K562 (cell line): ENCODE measurements around the gene MIF.

Experiments
- FOXP1 ChIP-seq: sonication (generic); formaldehyde crosslinking; IDR thresholded peaks from 2 replicates; pipeline ENCODE4 v1.8.0; 2022; ENCODE audit warnings: mild to moderate bottlenecking, missing genetic modification reagents
- NR2C2 ChIP-seq, 2 experiments: fragments of 200-800 bp in 1 of 2; sonication (Bioruptor generic) in 1 of 2; sonication (generic) in 1 of 2; formaldehyde crosslinking in 1 of 2; IDR thresholded peaks; 2 replicates each; pipeline versions ENCODE4 v1.6.1 to v1.8.0; 2016 to 2022; ENCODE audit warnings: mild to moderate bottlenecking in 1 of 2, missing compliant biosample characterization in 1 of 2, missing genetic modification characterization in 1 of 2, missing genetic modification reagents in 1 of 2
- NRF1 ChIP-seq, 2 experiments: fragments of 450-650 bp; IDR thresholded peaks in 1 of 2; conservative IDR thresholded peaks in 1 of 2; 2 replicates each; pipeline ENCODE4 v1.6.1; 2014; ENCODE audit warnings: mild to moderate bottlenecking in 2 of 2
- PHF21A ChIP-seq: fragments of 450-650 bp; IDR thresholded peaks from 2 replicates; pipeline ENCODE4 v1.6.1; 2017; ENCODE audit warnings: low read depth, borderline replicate concordance
- RCOR1 ChIP-seq, 2 experiments: IDR thresholded peaks; 2 replicates each; pipeline ENCODE4 v1.6.1; 2012; ENCODE audit warnings: low read depth in 2 of 2, low read length in 2 of 2, borderline replicate concordance in 1 of 2, improper control_type of control experiment in 1 of 2
- ZNF3 ChIP-seq: fragments of 250-450 bp; sonication (Bioruptor Pico); IDR thresholded peaks from 2 replicates; pipeline ENCODE4 v1.5.0; 2021; ENCODE audit warnings: mild to moderate bottlenecking, moderate library complexity
- TF ChIP-seq, protein P1 (sequence below), 2 experiments: fragments of 450-650 bp; formaldehyde crosslinking in 1 of 2; IDR thresholded peaks; 2 replicates each; pipeline versions ENCODE4 v1.4.0 to v1.6.1; 2014 to 2020; ENCODE audit warnings: mild to moderate bottlenecking in 2 of 2, borderline replicate concordance in 1 of 2, low read depth in 1 of 2
- TF ChIP-seq, protein P2 (sequence below): fragments of 450-650 bp; IDR thresholded peaks from 2 replicates; pipeline ENCODE4 v1.6.1; 2016; ENCODE audit warnings: missing biosample characterization, missing genetic modification characterization

DNA sequence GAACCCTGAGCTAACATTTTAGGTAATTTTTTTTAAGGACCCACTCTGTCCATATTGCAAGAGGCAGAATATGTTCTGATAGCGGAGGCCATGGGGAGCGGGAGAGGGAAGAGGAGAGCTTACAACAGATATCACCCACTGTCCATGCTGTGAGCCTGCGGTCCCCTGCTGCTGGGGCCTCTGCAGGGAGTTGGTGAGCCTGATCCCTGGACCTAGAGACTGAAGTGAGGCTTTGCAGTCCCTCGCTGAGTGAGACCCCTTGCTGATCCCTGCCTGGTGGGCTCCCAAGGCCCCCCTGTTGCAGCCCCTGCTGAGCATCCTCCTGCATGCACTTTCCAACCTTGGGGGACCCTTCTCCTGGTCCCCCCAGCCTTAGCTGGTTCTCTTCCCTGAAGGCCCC is 12.5 kb downstream of the MIF start:
- TF ChIP-seq ZNF3 (CRISPR knock-in tag) (no peak), PHF21A (no peak), RCOR1 (IDR thresholded peaks at IDR 0.05; ENCODE audit: borderline replicate concordance in 1 of 2, low read depth in 2 of 2, low read length in 2 of 2) (no peak), FOXP1 (no peak), NRF1 (conservative IDR thresholded peaks at IDR 0.05 in 1 of 2, IDR thresholded peaks at IDR 0.05 in 1 of 2) (no peak), NR2C2 (CRISPR knock-in tag; IDR thresholded peaks at IDR 0.05) (no peak), NR2C2 (tag; IDR thresholded peaks at IDR 0.05) (no peak)
- TF ChIP-seq, protein P1, sequence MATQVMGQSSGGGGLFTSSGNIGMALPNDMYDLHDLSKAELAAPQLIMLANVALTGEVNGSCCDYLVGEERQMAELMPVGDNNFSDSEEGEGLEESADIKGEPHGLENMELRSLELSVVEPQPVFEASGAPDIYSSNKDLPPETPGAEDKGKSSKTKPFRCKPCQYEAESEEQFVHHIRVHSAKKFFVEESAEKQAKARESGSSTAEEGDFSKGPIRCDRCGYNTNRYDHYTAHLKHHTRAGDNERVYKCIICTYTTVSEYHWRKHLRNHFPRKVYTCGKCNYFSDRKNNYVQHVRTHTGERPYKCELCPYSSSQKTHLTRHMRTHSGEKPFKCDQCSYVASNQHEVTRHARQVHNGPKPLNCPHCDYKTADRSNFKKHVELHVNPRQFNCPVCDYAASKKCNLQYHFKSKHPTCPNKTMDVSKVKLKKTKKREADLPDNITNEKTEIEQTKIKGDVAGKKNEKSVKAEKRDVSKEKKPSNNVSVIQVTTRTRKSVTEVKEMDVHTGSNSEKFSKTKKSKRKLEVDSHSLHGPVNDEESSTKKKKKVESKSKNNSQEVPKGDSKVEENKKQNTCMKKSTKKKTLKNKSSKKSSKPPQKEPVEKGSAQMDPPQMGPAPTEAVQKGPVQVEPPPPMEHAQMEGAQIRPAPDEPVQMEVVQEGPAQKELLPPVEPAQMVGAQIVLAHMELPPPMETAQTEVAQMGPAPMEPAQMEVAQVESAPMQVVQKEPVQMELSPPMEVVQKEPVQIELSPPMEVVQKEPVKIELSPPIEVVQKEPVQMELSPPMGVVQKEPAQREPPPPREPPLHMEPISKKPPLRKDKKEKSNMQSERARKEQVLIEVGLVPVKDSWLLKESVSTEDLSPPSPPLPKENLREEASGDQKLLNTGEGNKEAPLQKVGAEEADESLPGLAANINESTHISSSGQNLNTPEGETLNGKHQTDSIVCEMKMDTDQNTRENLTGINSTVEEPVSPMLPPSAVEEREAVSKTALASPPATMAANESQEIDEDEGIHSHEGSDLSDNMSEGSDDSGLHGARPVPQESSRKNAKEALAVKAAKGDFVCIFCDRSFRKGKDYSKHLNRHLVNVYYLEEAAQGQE (IDR thresholded peaks at IDR 0.05; ENCODE audit: borderline replicate concordance), result no peak
- TF ChIP-seq, protein P1 (CRISPR knock-in tag; IDR thresholded peaks at IDR 0.05; ENCODE audit: low read depth), result no peak
- TF ChIP-seq, protein P2, sequence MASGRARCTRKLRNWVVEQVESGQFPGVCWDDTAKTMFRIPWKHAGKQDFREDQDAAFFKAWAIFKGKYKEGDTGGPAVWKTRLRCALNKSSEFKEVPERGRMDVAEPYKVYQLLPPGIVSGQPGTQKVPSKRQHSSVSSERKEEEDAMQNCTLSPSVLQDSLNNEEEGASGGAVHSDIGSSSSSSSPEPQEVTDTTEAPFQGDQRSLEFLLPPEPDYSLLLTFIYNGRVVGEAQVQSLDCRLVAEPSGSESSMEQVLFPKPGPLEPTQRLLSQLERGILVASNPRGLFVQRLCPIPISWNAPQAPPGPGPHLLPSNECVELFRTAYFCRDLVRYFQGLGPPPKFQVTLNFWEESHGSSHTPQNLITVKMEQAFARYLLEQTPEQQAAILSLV, result no peak
